HG03097 (cell line): ENCODE data around the gene PPIG.
"Not testable (repeated sequence)": the region's sequence is repeated elsewhere in the genome, so short reads cannot be mapped to it uniquely, and the experiment has no call there.

Source experiments
- ATAC-seq: cut with Tn5 transposase; IDR thresholded peaks from one replicate; pipeline ENCODE4 v1.9.1; 2021; ENCODE audit not compliant: unreplicated experiment, low FRiP score

The PPIG gene

GRCh38 chr2:169585673-169586072 lies 1.5 kb downstream of the PPIG start:
- no peak for ATAC-seq

GRCh38 chr2:169590804-169591203 lies 6.7 kb downstream of the PPIG start:
- no peak for ATAC-seq

GRCh38 chr2:169596546-169596945 lies 12.4 kb downstream of the PPIG start:
- ATAC-seq, result not testable (repeated sequence)

GRCh38 chr2:169598982-169599381 lies 14.8 kb downstream of the PPIG start:
- ATAC-seq, result no peak

- ATAC-seq, result no peak
Observed at GRCh38 chr2:169599568-169599967, 15.4 kb downstream of the PPIG start.

GRCh38 chr2:169609264-169609663 lies 25.1 kb downstream of the PPIG start:
- ATAC-seq, result no peak

GRCh38 chr2:169613876-169614275 lies 29.7 kb downstream of the PPIG start:
- no peak for ATAC-seq

GRCh38 chr2:169615982-169616381 lies 31.8 kb downstream of the PPIG start:
- not testable (repeated sequence) for ATAC-seq

GRCh38 chr2:169619946-169620345 lies 35.8 kb downstream of the PPIG start:
- ATAC-seq, result no peak

- no peak for ATAC-seq
Observed at GRCh38 chr2:169620509-169620908, 36.4 kb downstream of the PPIG start.

GRCh38 chr2:169623235-169623634 lies 39.1 kb downstream of the PPIG start:
- no peak for ATAC-seq

- no peak for ATAC-seq
Observed at GRCh38 chr2:169625781-169626180, 41.6 kb downstream of the PPIG start.

GRCh38 chr2:169636440-169637097 lies 52.4 kb downstream of the PPIG start:
- no peak for ATAC-seq

GRCh38 chr2:169637620-169638019 lies 53.5 kb downstream of the PPIG start:
- no peak for ATAC-seq

GRCh38 chr2:169640104-169640503 lies 56.0 kb downstream of the PPIG start:
- no peak for ATAC-seq

GRCh38 chr2:169641464-169641863 lies 57.3 kb downstream of the PPIG start:
- no peak for ATAC-seq

- ATAC-seq, result no peak
Observed at GRCh38 chr2:169644173-169644572, 60.0 kb downstream of the PPIG start.

- no peak for ATAC-seq
Observed at GRCh38 chr2:169647496-169647895, 63.3 kb downstream of the PPIG start.

GRCh38 chr2:169649278-169649677 lies 65.1 kb downstream of the PPIG start:
- no peak for ATAC-seq

GRCh38 chr2:169653636-169654035 lies 69.5 kb downstream of the PPIG start:
- no peak for ATAC-seq

- ATAC-seq, result no peak
Observed at GRCh38 chr2:169656164-169656563, 72.0 kb downstream of the PPIG start.

- ATAC-seq, result no peak
Observed at GRCh38 chr2:169658877-169659276, 74.7 kb downstream of the PPIG start.

GRCh38 chr2:169659320-169659719 lies 75.2 kb downstream of the PPIG start:
- no peak for ATAC-seq
